T47D (cell line): Measurements from ENCODE around the gene SLC38A9.
A peak's percentile ranks its signal among the peaks of the same experiment; 100 is the strongest.
"Not testable (repeated sequence)": the region's sequence is repeated elsewhere in the genome, so short reads cannot be mapped to it uniquely, and the experiment has no call there.

Experiments used
- DNase-seq, 2 experiments: peaks; one replicate each; pipeline versions ENCODE4 v3.0.0 to v3.0.0-alpha.2; 2011 to 2012; ENCODE audit warnings: low read depth in 1 of 2, low spot score in 1 of 2
- JUND ChIP-seq: IDR thresholded peaks from 2 replicates; pipeline ENCODE4 v1.6.1; 2012; ENCODE audit warnings: low read depth
- in situ Hi-C: cut with HindIII; loops from 2 replicates; pipeline ENCODE4 v1.10.0; 2016; ENCODE audit warnings: low sequenced_read_pairs, low pct_unique_long_range_greater_than_20kb

SLC38A9 gene

DNA sequence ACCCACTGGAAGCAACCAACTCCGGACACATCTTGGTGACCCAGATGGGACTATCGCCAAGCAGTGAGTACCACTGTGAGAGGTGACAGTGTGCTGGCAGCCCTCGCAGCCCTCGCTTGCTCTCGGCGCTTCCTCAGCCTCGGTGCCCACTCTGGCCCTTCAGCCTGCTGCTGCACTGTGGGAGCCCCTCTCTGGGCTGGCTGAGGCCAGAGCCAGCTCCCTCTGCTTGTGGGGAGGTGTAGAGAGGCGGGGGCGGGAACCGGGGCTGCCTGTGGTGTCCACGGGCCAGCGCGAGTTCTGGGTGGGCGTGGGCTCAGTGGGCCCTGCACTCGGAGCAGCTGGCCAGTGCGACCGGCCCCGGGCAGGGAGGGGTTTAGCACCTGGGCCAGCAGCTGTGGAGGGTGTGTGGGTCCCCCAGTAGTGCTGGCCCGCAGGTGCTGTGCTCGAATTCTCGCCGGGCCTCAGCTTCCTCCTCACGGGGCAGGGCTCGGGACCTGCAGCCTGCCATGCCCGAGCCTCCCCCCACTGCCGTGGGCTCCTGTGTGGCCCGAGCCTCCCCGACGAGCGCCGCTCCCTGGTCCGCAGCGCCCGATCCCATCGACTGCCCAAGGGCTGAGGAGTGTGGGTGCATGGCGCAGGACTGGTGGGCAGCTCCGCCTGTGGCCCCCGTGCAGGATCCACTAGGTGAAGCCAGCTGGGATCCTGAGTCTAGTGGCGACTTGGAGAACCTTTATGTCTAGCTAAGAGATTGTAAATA, 98.8 kb downstream of the SLC38A9 start:
- no peak for DNase-seq
- in situ Hi-C loops: no loop called here
- no peak for TF ChIP-seq JUND

DNA sequence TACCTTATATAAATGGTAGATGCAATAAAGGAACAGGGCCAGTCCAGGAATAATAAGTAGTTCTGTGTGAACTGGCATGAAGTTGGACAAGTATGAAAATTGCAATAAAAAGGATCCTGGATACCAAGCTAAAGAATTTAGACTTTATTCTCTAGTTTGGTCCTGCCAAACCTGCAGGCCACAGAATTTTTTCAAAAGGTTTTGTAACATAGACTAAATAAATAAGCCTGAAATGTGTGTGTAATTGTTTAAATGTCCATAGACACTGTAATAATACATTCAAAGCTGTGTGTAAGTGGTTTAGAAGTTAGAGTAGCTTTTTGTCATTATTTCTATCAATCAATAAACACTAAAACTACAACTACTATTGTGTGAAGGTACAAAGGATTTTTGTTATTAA, 101.6 kb downstream of the SLC38A9 start:
- no peak for TF ChIP-seq JUND
- no peak for DNase-seq
- in situ Hi-C loops: no loop called here

DNA sequence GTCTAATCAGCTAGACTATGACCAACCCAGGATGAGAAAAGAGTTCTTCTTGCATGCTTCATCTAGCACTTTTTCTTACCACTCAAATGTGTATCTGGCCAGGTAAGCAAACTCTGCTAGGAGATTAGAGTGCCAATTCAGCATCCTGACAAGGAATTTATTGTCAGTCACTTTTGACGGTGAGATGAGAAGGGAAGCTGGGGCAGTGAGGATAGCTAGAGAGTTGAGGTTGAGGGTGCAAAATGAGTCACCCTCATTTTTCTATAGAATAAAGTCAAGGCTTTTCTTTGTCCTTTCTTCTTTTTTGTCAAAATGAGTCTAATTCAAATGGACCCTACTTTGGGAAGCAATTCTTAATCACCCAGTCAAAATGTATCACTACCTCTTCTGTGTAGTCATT, 102.7 kb downstream of the SLC38A9 start:
- no peak for DNase-seq
- TF ChIP-seq JUND: no peak
- in situ Hi-C loops: no loop called here

- TF ChIP-seq JUND: no peak
- in situ Hi-C loops: no loop called here
- DNase-seq: no peak
Observed at GRCh38 chr5:55608595-55609349, 103.4 kb downstream of the SLC38A9 start.

DNA sequence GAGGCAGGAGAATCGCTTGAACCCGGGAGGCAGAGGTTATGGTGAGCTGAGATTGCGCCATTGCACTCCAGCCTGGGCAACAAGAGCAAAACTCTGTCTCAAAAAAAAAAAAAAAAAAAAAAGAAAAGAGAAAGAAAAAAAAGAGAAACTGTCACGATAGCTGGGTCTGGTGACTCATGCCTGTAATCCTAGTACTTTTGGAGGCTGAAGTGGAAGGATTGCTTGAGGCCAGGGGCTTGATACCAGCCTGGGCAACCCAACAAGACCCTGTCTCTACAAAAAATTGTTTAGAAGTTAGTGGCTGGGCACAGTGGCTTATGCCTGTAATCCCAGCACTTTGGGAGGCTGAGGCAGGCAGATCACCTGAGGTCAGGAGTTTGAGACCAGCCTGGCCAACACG, 104.8 kb downstream of the SLC38A9 start:
- DNase-seq, in situ Hi-C loops: not testable (repeated sequence)

DNA sequence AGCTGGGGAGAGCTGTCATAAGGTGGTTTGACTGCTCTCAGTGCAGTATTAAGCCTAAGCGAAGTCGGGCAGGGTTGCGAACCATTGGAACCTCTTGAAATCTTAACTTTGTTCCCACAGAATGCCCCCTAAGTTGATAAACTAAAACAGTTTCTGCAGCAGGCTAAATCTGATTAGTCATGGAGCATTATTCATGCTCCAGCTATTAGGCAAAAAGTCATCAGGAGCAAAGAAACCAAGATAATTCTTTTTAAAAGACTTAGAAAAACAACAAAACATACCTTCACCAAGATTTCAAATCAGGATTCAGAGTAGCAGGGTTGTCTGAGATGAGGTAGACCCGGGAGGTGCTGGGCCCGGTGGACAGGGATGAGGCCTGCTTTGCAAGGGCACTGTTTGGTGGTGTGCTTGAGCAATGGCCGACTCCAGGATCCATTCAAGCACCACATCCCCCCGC, 107.5 kb downstream of the SLC38A9 start:
- in situ Hi-C loops: no loop called here
- DNase-seq: no peak
- no peak for TF ChIP-seq JUND

GRCh38 chr5:55603922-55604321, 108.2 kb downstream of the SLC38A9 start:
- no peak for TF ChIP-seq JUND
- no peak for DNase-seq
- in situ Hi-C loops: no loop called here

DNA sequence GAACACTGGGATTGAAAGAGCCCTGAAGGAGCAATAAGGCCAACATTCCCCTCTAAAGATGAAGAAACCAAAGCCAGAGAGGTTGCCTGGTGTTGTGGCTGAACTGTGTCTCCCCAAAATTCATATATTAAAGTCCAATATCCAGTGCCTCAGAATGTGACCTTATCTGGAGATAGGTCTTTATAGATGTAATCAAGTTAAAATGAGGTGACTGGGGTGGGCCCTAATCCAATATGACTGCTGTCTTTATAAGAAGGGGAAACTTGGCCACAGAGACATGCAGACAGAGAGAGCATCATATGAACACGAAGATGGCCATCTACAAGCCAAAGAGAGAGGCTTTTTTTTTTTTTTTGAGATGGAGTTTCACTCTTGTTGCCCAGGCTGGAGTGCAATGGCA, 110.5 kb downstream of the SLC38A9 start:
- TF ChIP-seq JUND: no peak
- in situ Hi-C loops: no loop called here
- no peak for DNase-seq

- in situ Hi-C loops: no loop called here
- peak; percentile 35 to 68 for DNase-seq
- TF ChIP-seq JUND: no peak
Observed at GRCh38 chr5:55601204-55601618, 110.9 kb downstream of the SLC38A9 start.

DNA sequence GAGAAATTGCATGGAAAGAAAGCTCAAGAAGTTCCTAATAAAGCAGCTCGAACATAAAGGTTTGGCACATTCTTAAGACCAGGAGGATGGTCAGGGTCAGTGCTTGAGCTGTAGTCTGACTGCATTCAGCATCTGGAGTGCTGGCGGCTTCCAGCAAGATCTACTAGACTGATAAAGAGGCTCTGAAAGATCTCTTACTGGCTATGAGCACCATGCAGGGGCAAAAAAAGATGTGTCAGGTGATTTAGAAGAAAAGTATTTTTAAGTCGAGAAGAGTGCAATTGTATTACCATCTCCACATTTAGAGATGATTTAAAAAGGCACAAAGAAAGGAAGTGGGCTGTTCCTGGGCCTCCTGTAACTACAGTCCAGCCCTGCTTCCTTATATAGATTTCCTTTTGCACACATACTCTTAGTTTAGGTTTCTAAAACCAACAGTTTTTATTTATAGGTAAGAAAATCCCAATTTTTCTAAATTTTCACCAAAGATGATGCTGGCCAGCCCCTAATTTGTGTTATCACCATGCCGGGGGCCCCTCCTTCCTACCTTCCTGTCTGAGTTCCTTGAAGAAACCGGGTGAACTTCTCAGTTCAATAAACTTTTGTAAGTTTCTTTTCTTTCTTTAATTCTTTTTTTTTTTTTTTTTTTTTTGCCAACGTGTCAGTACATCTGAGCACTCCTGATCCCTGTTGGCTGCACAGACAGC, 111.5 kb downstream of the SLC38A9 start:
- in situ Hi-C loops: no loop called here
- TF ChIP-seq JUND: no peak
- DNase-seq: no peak

GRCh38 chr5:55600086-55600485, 112.0 kb downstream of the SLC38A9 start:
- DNase-seq: no peak
- TF ChIP-seq JUND: no peak
- in situ Hi-C loops: no loop called here

GRCh38 chr5:55599148-55600050, 112.7 kb downstream of the SLC38A9 start:
- no peak for TF ChIP-seq JUND
- in situ Hi-C loops: no loop called here
- no peak for DNase-seq
